Dorsolateral prefrontal cortex (tissue), 118 donors: Measurements from ENCODE around the gene FBXL5. TPM values are rescaled to one million over a fixed set of nuclear protein-coding genes. Genes with fewer than 3 reads are reported as not detected.

Source experiments
- total RNA-seq, 120 experiments: library from RNA; stranded (reverse); gene quantifications; one replicate each; pipeline versions ENCODE4 v1.2.3 to v1.2.4, GENCODE V29; 2022

The FBXL5 gene
- total RNA-seq, 120 experiments from 2014 or later, result 72.7 to 124 (median 93.8) TPM

Other genes with a start within 250 kb of the FBXL5 start
- 1 to 10 TPM in 27 of 120 experiments, under 1 TPM in 89, not detected in 4; 0.11 to 3.1 (median 0.62) TPM for gene C1QTNF7, start 227.3 kb downstream of the FBXL5 start, total RNA-seq
- 10 to 100 TPM; 11.7 to 37.0 (median 21.3) TPM for gene CC2D2A, start 185.5 kb downstream of the FBXL5 start, total RNA-seq
- 10 to 100 TPM; 44.8 to 87.8 (median 59.0) TPM for gene FAM200B, start 26.5 kb upstream of the FBXL5 start, total RNA-seq
- gene BST1, start 47.7 kb upstream of the FBXL5 start, total RNA-seq, result 1 to 10 TPM in 101 of 120 experiments, under 1 TPM in 19; 0.48 to 5.2 (median 1.9) TPM
- gene CD38, start 123.0 kb upstream of the FBXL5 start, total RNA-seq, result 10 to 100 TPM in 37 of 120 experiments, 1 to 10 TPM in 83; 1.1 to 23.5 (median 7.0) TPM